H1 (cell line): ENCODE results near the gene SERPING1. TPM values are rescaled to one million over a fixed set of nuclear protein-coding genes. Genes with fewer than 3 reads are reported as not detected.

ENCODE experiments used
- ATF2 ChIP-seq: IDR thresholded peaks from 2 replicates; pipeline ENCODE4 v1.6.1; 2012; ENCODE audit warnings: low read length, inconsistent platforms
- ATF3 ChIP-seq: IDR thresholded peaks from 2 replicates; pipeline ENCODE4 v1.6.1; 2011; ENCODE audit warnings: low read depth, mild to moderate bottlenecking, low read length; ENCODE audit not compliant: insufficient read depth
- BACH1 ChIP-seq: IDR thresholded peaks from 2 replicates; pipeline ENCODE4 v1.6.1; 2012; ENCODE audit warnings: low read length, improper control_type of control experiment
- CEBPB ChIP-seq: IDR thresholded peaks from 2 replicates; pipeline ENCODE4 v1.6.1; 2012; ENCODE audit warnings: low read depth, low read length
- CTBP2 ChIP-seq: IDR thresholded peaks from 2 replicates; pipeline ENCODE4 v1.7.0; 2011; ENCODE audit warnings: borderline replicate concordance, mild to moderate bottlenecking, moderate library complexity, mixed read lengths, low read length; ENCODE audit not compliant: insufficient read depth, insufficient read length
- CTCF ChIP-seq, 3 experiments: IDR thresholded peaks; 1 replicate in 2 of 3; 2 replicates in 1 of 3; pipeline versions ENCODE4 v1.5.1 to v1.6.1; 2011; ENCODE audit warnings: low read length in 3 of 3, mild to moderate bottlenecking in 3 of 3, inconsistent platforms in 2 of 3, low read depth in 1 of 3, moderate library complexity in 1 of 3; ENCODE audit not compliant: insufficient read depth in 1 of 3; ENCODE audit errors: control extremely low read depth in 1 of 3
- E2F6 ChIP-seq: IDR thresholded peaks from 2 replicates; pipeline ENCODE4 v1.6.1; 2012; ENCODE audit warnings: inconsistent platforms
- FOSL1 ChIP-seq: IDR thresholded peaks from 2 replicates; pipeline ENCODE4 v1.6.1; 2011; ENCODE audit warnings: mild to moderate bottlenecking, low read depth, low read length, moderate library complexity; ENCODE audit not compliant: insufficient read depth
- GTF2F1 ChIP-seq: IDR thresholded peaks from 2 replicates; pipeline ENCODE4 v1.6.1; 2012; ENCODE audit warnings: low read depth, low read length, improper control_type of control experiment, borderline replicate concordance
- KDM5A ChIP-seq: fragments of 200-600 bp; IDR thresholded peaks from 2 replicates; pipeline ENCODE4 v1.7.1; 2012; ENCODE audit warnings: mild to moderate bottlenecking, low read length, inconsistent platforms, mixed read lengths
- POLR2AphosphoS5 ChIP-seq: IDR thresholded peaks from 2 replicates; pipeline ENCODE4 v1.6.1; 2011; ENCODE audit warnings: low read depth, low read length
- RFX5 ChIP-seq: IDR thresholded peaks from 2 replicates; pipeline ENCODE4 v1.6.1; 2011; ENCODE audit warnings: low read depth, low read length, improper control_type of control experiment, borderline replicate concordance
- RNF2 ChIP-seq: fragments of 200-900, 300-1000 bp; sonication (generic); IDR thresholded peaks from 2 replicates; pipeline ENCODE4 v1.7.1; 2016; ENCODE audit warnings: borderline replicate concordance, low read depth, mild to moderate bottlenecking, antibody characterized with exemption, low read length; ENCODE audit not compliant: poor library complexity, severe bottlenecking; ENCODE audit errors: missing control alignments
- SAP30 ChIP-seq: fragments of 300-600 bp; sonication (generic); IDR thresholded peaks from 2 replicates; pipeline ENCODE4 v1.7.1; 2012; ENCODE audit warnings: low read length, moderate library complexity, mild to moderate bottlenecking, inconsistent platforms; ENCODE audit not compliant: insufficient read depth, insufficient replicate concordance
- SIRT6 ChIP-seq: IDR thresholded peaks from one replicate; pipeline ENCODE4 v1.7.1; 2012; ENCODE audit warnings: low read length, inconsistent platforms
- SP2 ChIP-seq: IDR thresholded peaks from 2 replicates; pipeline ENCODE4 v1.6.1; 2012; ENCODE audit warnings: mild to moderate bottlenecking, low read length, inconsistent platforms
- SRF ChIP-seq: IDR thresholded peaks from 2 replicates; pipeline ENCODE4 v1.6.1; 2011; ENCODE audit warnings: mild to moderate bottlenecking, low read depth, low read length, moderate library complexity
- TAF1 ChIP-seq: IDR thresholded peaks from 2 replicates; pipeline ENCODE4 v1.6.1; 2011; ENCODE audit warnings: mild to moderate bottlenecking, low read depth, low read length
- TBP ChIP-seq: IDR thresholded peaks from 2 replicates; pipeline ENCODE4 v1.6.1; 2011; ENCODE audit warnings: low read depth, low read length, improper control_type of control experiment
- TCF12 ChIP-seq: IDR thresholded peaks from 2 replicates; pipeline ENCODE4 v1.6.1; 2011; ENCODE audit warnings: low read depth, mild to moderate bottlenecking, low read length
- polyA plus RNA-seq, 7 experiments: library from polyadenylated mRNA; depleted of rRNA in 3 of 7; stranded (reverse) in 5 of 7; unstranded in 2 of 7; fragments of >200 nt in 5 of 7; fragments of 200-250 nt in 2 of 7; gene quantifications; 1 replicate in 5 of 7; 2 replicates in 1 of 7; 4 replicates in 1 of 7; pipeline versions ENCODE4 v1.2.1 to v1.2.3, GENCODE V29; 2011 to 2013; ENCODE audit warnings: missing spikeins in 2 of 7, mixed read lengths in 2 of 7
- total RNA-seq: library from RNA; stranded (reverse); fragmentation: NEBNext Ultra II Directional; extraction: Animal tissue kit (Norgen Biotek cat#: 25700); gene quantifications from 2 replicates; pipeline ENCODE4 v1.2.1, GENCODE V29; 2021

The SERPING1 gene
- total and polyA plus RNA-seq, 2 of the 8 experiments (the other 6 are each of a cell fraction or from before 2014, with no cell fraction given), result 50.9 to 54.8 TPM

DNA sequence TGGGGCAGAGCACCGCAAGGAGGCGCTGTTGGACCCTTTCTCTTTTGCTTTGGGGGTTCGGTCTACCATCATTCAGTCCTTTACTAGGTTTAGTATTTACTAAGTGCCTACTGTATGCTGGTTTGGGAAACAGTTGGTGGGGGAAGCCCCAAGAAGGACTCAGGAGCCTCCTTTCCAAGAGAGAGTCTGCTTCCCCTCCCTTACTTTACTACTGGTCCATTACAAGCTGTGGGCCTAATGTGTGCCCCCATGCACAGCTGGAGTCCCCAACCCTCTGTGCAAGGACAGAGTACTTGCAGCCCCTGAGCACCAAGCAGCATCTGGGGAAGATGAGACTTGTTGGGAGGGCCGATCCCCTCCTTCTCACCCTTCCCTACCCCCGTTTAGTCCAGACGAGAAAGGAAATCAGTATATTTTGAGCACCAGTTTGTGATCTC lies 29.1 kb upstream of the SERPING1 start (continued):
- TF ChIP-seq BACH1 (no peak), TCF12 (no peak), KDM5A (no peak; the same call in 1 of the 2 replicates), GTF2F1 (0 out of 2 replicates have a peak, but pooled peaks have one; percentile 22), TBP (no peak), POLR2AphosphoS5 (no peak), SIRT6 (no peak), CEBPB (no peak), TAF1 (no peak), ATF2 (no peak), E2F6 (no peak), CTBP2 (no peak), SAP30 (no peak), RNF2 (no peak), FOSL1 (no peak), CTCF (IDR thresholded peaks at IDR 0.05; ENCODE audit: control extremely low read depth in 1 of 3, insufficient read depth in 1 of 3, low read depth in 1 of 3, low read length in 3 of 3) (peak; percentile 85 to 96 (median 94); a peak in 3 of 4 replicates), ATF3 (no peak), RFX5 (no peak), SRF (no peak), SP2 (no peak)
